Measurements from ENCODE around the gene CD81.
"Not testable (repeated sequence)": the region's sequence is repeated elsewhere in the genome, so short reads cannot be mapped to it uniquely, and the experiment has no call there.

CD81 gene

GRCh38 chr11:2376751-2377451 is at the start of gene CD81:
Gene CD81, plus strand, starts transcription at chr11:2377310. Its CDS starts 240 bp downstream, at chr11:2377550.
- peaks cover 24% of the 10 kb centered on the region for H3K4me1 Mint-ChIP-seq
- no peaks in the 10 kb centered on the region for H3K9me3 Mint-ChIP-seq
- CTCF ChIA-PET: interaction anchor here (1.2 kb wide), 1 partner anchor 24 kb away, joined by 3 read pairs; the partner anchor contains the start of gene TSSC4
- H3K27ac Mint-ChIP-seq: peak within 1 kb of the TSS; percentile 85
- peaks cover 21% of the 10 kb centered on the region for H3K27me3 Mint-ChIP-seq
- peaks cover 5% of the 10 kb centered on the region for H3K36me3 Mint-ChIP-seq
- peak within 1 kb of the TSS; percentile 80 for H3K4me3 Mint-ChIP-seq
- peak; percentile 65 for DNase-seq

DNA sequence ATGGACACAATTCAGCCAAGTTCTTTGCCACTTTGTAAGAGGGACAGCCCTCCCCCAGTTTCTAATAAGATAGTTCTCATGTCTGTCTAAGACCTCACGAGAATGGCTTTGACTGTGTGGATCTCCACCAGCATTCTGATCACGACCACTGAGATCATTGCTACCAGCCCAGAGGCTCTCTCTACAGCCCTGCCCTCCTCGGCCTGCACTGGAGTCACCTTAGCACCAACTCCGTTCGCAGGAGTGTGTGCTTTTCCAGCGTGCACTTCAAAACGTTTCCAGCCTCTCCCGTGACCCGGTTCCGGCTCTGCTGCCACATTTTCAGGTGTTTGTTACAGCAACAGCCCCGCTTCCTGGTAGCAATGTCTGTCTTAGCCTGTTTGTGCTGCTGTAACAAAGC is 49.1 kb upstream of the CD81 start:
- Mint-ChIP-seq H3K27ac (no peak overlapping the region), H3K4me1 (no peaks in the 10 kb centered on the region), H3K27me3 (peaks cover 21% of the 10 kb centered on the region), H3K9me3 (peaks cover 7% of the 10 kb centered on the region), H3K36me3 (peaks cover 5% of the 10 kb centered on the region), H3K4me3 (no peak overlapping the region)
- no peak for DNase-seq
- CTCF ChIA-PET: no interaction called here

DNA sequence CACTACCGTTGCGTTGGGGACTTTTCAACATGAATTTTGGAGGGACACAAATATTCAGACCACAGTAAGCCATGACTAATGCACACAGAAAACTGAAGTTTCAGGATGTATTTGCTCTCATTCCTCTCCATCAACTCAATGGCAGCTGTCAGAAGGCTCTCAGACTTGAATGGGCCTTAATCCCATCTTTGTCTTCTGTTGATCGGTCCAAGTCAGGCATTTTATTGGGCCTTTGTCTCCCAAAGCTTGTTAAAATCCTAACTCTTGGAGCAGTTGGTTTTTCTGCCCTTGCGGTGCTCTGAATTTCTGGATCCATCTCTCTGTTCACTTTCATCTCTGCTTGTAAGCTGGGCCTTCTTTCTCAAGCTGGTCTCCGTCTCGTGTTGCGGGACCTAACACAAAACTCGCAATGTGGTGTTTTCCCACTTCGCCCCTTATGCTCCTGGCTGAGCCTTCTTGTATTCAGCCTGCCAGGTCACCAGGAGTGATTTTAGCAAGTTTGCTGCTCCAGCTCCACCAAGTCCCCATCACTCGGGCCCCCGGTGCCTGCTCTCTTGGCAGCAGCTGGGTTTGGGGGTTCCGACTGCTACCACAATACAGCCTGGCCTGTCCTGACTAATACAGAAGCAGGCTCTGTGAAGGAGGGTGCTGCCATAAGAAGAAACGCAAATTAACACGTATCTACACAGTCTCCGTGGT is 48.3 kb upstream of the CD81 start:
- CTCF ChIA-PET: interaction anchor here (0.9 kb wide), 1 partner anchor 24 kb away, joined by 5 read pairs; no protein-coding TSS in a partner anchor
- H3K27me3 Mint-ChIP-seq: peaks cover 19% of the 10 kb centered on the region
- no peak overlapping the region for H3K27ac Mint-ChIP-seq
- H3K4me1 Mint-ChIP-seq: no peaks in the 10 kb centered on the region
- H3K36me3 Mint-ChIP-seq: peaks cover 5% of the 10 kb centered on the region
- no peak for DNase-seq
- peaks cover 7% of the 10 kb centered on the region for H3K9me3 Mint-ChIP-seq
- H3K4me3 Mint-ChIP-seq: no peak overlapping the region

DNA sequence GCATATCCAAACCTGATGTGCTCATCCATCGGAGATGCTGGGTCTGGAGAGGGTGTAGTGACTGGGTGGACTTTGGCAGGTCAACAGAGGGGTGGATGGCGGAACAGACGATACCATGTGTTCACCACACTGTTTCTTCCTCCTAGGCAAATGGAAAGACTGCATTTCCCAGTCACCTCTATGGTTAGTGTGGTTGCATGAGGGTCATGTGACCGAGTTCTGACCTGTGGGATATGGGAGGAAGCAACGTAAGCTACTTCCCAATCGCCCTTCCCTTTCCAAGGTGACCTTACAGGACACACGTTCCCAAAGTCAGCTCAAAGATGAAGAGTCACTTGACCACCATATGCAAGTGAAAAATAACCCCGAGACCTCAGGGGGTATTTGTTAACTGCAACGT is 47.6 kb upstream of the CD81 start:
- Mint-ChIP-seq H3K4me3 (no peak overlapping the region), H3K4me1 (no peaks in the 10 kb centered on the region), H3K9me3 (peaks cover 7% of the 10 kb centered on the region), H3K27me3 (peaks cover 19% of the 10 kb centered on the region), H3K27ac (no peak overlapping the region), H3K36me3 (peaks cover 5% of the 10 kb centered on the region)
- DNase-seq: no peak
- CTCF ChIA-PET: no interaction called here

DNA sequence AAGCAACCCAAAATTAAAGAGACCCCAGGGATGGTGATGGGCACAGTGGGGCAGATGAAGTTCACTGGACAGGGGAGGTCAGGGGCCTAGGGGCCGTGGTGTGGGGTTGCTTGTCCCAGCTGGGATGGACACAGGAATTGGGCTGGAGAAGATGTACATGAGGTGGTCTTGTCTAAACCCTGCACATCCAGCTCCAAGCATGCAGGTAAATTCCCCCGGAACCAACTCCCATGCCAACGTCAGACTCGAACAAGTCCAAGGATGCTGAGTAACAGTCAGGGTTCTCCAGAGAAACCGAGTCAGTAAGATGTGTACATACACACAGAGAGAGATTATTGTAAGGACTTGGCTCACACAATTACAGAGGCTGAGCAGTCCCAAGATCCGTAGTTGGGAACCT is 46.4 kb upstream of the CD81 start:
- peaks cover 22% of the 10 kb centered on the region for H3K27me3 Mint-ChIP-seq
- no peak overlapping the region for H3K27ac Mint-ChIP-seq
- CTCF ChIA-PET: no interaction called here
- H3K4me3 Mint-ChIP-seq: no peak overlapping the region
- peaks cover 7% of the 10 kb centered on the region for H3K9me3 Mint-ChIP-seq
- H3K36me3 Mint-ChIP-seq: peaks cover 5% of the 10 kb centered on the region
- no peak for DNase-seq
- no peaks in the 10 kb centered on the region for H3K4me1 Mint-ChIP-seq

DNA sequence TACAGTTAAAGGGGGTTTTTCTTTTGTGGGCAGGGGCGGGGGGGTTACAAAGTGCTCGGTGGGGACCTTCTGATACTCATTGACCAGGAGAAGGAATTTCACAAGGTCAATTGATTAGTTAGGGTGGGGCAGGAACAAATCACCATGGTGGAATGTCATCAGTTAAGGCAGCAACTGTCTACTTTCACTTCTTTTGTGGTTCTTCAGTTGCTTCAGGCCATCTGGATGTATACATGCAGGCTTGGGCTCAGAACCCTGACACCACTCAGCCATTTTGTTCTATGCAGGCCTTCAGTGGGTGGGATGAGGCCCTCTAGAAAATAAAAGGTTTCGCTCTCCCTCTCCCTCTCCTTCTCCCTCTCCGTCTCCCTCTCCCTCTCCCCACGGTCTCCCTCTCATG is 45.7 kb upstream of the CD81 start:
- Mint-ChIP-seq H3K36me3 (peaks cover 5% of the 10 kb centered on the region), H3K4me3 (no peak overlapping the region), H3K27me3 (peaks cover 24% of the 10 kb centered on the region), H3K27ac (no peak overlapping the region), H3K4me1 (no peaks in the 10 kb centered on the region), H3K9me3 (peaks cover 7% of the 10 kb centered on the region)
- CTCF ChIA-PET: no interaction called here
- no peak for DNase-seq

GRCh38 chr11:2332569-2332968 is 44.5 kb upstream of the CD81 start:
- H3K4me3 Mint-ChIP-seq, H3K4me1 Mint-ChIP-seq, DNase-seq, CTCF ChIA-PET, H3K9me3 Mint-ChIP-seq, H3K36me3 Mint-ChIP-seq, H3K27ac Mint-ChIP-seq: not testable (repeated sequence)
- peaks cover 32% of the 10 kb centered on the region for H3K27me3 Mint-ChIP-seq

GRCh38 chr11:2333486-2334205 is 43.5 kb upstream of the CD81 start:
- H3K4me3 Mint-ChIP-seq, CTCF ChIA-PET: not testable (repeated sequence)

DNA sequence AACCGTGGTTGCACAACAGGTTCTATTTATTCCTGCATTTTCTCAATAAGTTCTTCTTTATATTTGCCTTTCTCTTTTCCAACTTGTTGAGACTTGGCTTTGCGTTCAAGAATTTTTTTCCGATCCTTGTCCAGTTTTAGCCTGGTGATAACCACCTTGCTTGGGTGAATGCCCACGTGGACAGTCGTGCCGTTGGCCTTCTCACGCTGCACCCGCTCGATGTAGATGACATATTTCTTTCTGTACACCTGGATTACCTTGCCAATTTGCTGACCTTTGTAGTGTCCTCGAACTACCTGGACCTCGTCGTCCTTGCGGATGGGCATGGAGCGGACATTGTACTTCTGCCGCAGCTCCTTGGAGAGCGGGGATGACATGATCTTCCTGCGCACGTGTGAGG is 41.8 kb upstream of the CD81 start:
- H3K36me3 Mint-ChIP-seq, H3K4me1 Mint-ChIP-seq, CTCF ChIA-PET, H3K27ac Mint-ChIP-seq, H3K9me3 Mint-ChIP-seq, DNase-seq, H3K4me3 Mint-ChIP-seq: not testable (repeated sequence)
- H3K27me3 Mint-ChIP-seq: peaks cover 34% of the 10 kb centered on the region

More at GRCh38 chr11:2333486-2334205, 43.5 kb upstream of the CD81 start:
- peaks cover 35% of the 10 kb centered on the region for H3K27me3 Mint-ChIP-seq
- not testable (repeated sequence) for H3K4me1 Mint-ChIP-seq, H3K9me3 Mint-ChIP-seq, H3K27ac Mint-ChIP-seq, DNase-seq, H3K36me3 Mint-ChIP-seq

DNA sequence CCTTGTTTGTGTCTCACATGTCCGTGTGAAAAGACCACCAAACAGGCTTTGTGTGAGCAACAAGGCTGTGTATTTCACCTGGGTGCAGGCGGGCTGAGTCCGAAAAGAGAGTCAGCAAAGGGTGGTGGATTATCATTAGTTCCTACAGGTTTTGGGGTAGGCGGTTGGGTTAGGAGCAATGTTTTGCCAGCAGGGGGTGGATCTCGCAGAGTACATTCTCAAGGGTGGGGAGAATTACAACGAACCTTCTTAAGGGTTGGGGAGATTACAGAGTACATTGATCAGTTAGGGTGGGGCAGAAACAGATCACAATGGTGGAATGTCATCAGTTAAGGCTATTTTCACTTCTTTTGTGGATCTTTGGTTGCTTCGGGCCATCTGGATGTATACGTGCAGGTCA is 38.4 kb upstream of the CD81 start:
- H3K4me3 Mint-ChIP-seq, H3K36me3 Mint-ChIP-seq, DNase-seq, CTCF ChIA-PET, H3K4me1 Mint-ChIP-seq, H3K9me3 Mint-ChIP-seq, H3K27ac Mint-ChIP-seq: not testable (repeated sequence)
- H3K27me3 Mint-ChIP-seq: peaks cover 48% of the 10 kb centered on the region

DNA sequence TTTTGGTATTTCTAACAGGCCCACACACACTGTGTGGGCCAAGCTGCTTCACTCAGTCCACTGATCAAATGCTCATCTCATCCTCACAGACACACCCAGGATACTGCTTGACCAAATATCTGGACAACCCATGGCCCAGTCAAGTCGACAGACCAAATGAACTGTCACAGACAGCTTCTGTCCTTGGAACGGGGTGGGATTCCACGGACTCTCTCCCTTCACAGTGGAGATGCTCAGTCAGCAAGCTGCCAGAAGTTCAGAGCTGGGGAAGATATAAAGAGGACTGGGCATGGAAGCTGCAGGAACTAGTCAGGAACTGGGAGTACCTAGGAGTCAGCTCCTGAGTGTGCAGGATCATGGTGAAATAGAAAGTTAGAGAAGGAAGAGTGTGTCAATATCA is 34.6 kb upstream of the CD81 start:
- Mint-ChIP-seq H3K27ac (peak overlapping the region; percentile 7), H3K4me1 (no peaks in the 10 kb centered on the region), H3K9me3 (peaks cover 5% of the 10 kb centered on the region), H3K4me3 (no peak overlapping the region), H3K27me3 (peaks cover 43% of the 10 kb centered on the region), H3K36me3 (no peaks in the 10 kb centered on the region)
- DNase-seq: no peak
- CTCF ChIA-PET: no interaction called here

DNA sequence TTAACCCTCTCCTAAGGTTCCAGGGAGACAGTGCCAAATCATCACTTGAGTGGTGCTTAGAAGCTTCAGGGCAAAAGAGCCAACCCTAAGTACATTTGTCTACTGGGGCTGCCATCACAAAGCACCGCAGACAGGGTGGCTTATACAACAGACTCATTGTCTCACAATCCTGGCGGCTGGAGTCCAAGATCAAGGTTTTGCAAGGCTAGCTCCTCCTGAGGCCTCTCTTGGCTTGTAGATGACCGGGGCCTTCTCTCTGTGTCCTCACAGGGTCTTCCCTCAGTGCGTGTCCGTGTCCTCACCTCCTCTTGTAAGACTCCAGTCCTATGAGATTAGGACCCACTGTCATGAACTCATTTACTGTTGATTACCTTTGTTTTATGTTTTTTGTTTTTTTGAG is 34.1 kb upstream of the CD81 start:
- peaks cover 5% of the 10 kb centered on the region for H3K9me3 Mint-ChIP-seq
- no peaks in the 10 kb centered on the region for H3K4me1 Mint-ChIP-seq
- H3K4me3 Mint-ChIP-seq: no peak overlapping the region
- CTCF ChIA-PET: no interaction called here
- H3K27me3 Mint-ChIP-seq: peaks cover 41% of the 10 kb centered on the region
- no peaks in the 10 kb centered on the region for H3K36me3 Mint-ChIP-seq
- no peak for DNase-seq
- no peak overlapping the region for H3K27ac Mint-ChIP-seq

GRCh38 chr11:2343502-2343901 is 33.6 kb upstream of the CD81 start:
- H3K36me3 Mint-ChIP-seq: no peaks in the 10 kb centered on the region
- DNase-seq: no peak
- no peaks in the 10 kb centered on the region for H3K4me1 Mint-ChIP-seq
- no peak overlapping the region for H3K27ac Mint-ChIP-seq
- CTCF ChIA-PET: no interaction called here
- H3K27me3 Mint-ChIP-seq: peaks cover 42% of the 10 kb centered on the region
- H3K9me3 Mint-ChIP-seq: peaks cover 7% of the 10 kb centered on the region
- H3K4me3 Mint-ChIP-seq: no peak overlapping the region

GRCh38 chr11:2345050-2345449 is 32.1 kb upstream of the CD81 start:
- peaks cover 11% of the 10 kb centered on the region for H3K9me3 Mint-ChIP-seq
- H3K4me1 Mint-ChIP-seq: no peaks in the 10 kb centered on the region
- CTCF ChIA-PET: no interaction called here
- no peaks in the 10 kb centered on the region for H3K36me3 Mint-ChIP-seq
- H3K27ac Mint-ChIP-seq: no peak overlapping the region
- peaks cover 37% of the 10 kb centered on the region for H3K27me3 Mint-ChIP-seq
- no peak overlapping the region for H3K4me3 Mint-ChIP-seq
- DNase-seq: no peak

GRCh38 chr11:2346014-2346413 is 31.1 kb upstream of the CD81 start:
- Mint-ChIP-seq H3K27me3 (peaks cover 41% of the 10 kb centered on the region), H3K4me1 (no peaks in the 10 kb centered on the region), H3K36me3 (no peaks in the 10 kb centered on the region), H3K27ac (no peak overlapping the region), H3K9me3 (peaks cover 11% of the 10 kb centered on the region), H3K4me3 (no peak overlapping the region)
- DNase-seq: no peak
- CTCF ChIA-PET: no interaction called here

Measured in activated naive CD4-positive, alpha-beta T cell treated with anti-CD3 and anti-CD28 coated beads, Interleukin-2, amount 10 ng/mL, durations not matched to agents 7 days and 5 days (primary cell).